T-helper 17 cell (primary cell): ENCODE data around the gene GSS. TPM values are rescaled to one million over a fixed set of nuclear protein-coding genes. Genes with fewer than 3 reads are reported as not detected.

Experiments
- ATAC-seq: fragments of 150-1000 bp; cut with Tn5 transposase; 2 replicates; pipeline ENCODE4 v1.10.0; 2021; ENCODE audit warnings: mild to moderate bottlenecking, moderate library complexity
- DNase-seq, 3 donors: peaks; one replicate each; pipeline versions ENCODE4 v3.0.0 to v3.0.0-alpha.2; 2020 to 2021
- H3K9me3 ChIP-seq: one replicate; pipeline ENCODE4 v1.7.0; 2013; ENCODE audit warnings: low read length, mild to moderate bottlenecking; ENCODE audit not compliant: control insufficient read depth, poor library complexity, severe bottlenecking
- H3K27ac Mint-ChIP-seq: one replicate; pipeline ENCODE4 v1.8.0; 2022; ENCODE audit warnings: mild to moderate bottlenecking, moderate library complexity, mixed read lengths
- H3K27me3 Mint-ChIP-seq: one replicate; pipeline ENCODE4 v1.8.0; 2022; ENCODE audit warnings: mixed read lengths
- H3K36me3 Mint-ChIP-seq: one replicate; pipeline ENCODE4 v1.8.0; 2022; ENCODE audit warnings: low read depth, mixed read lengths
- H3K4me1 Mint-ChIP-seq: one replicate; pipeline ENCODE4 v1.8.0; 2022; ENCODE audit warnings: mild to moderate bottlenecking, mixed read lengths
- H3K4me3 Mint-ChIP-seq: one replicate; pipeline ENCODE4 v1.8.0; 2022; ENCODE audit warnings: mild to moderate bottlenecking, moderate library complexity, mixed read lengths
- total RNA-seq, 4 donors: library from RNA in 2 of 4; stranded (reverse) in 2 of 4; gene quantifications; one replicate each; pipeline ENCODE4 v1.2.3 and lab custom pipeline; 2022 to 2026

The GSS gene
- total RNA-seq, 2 donors from 2014 or later, result 23.3 to 27.0 TPM

- peaks cover 24% of the 10 kb centered on the region for H3K4me1 Mint-ChIP-seq
- no peak for DNase-seq
- ATAC-seq, result no peak
- H3K27ac Mint-ChIP-seq, result peak overlapping the region; percentile 94
- peaks cover 2% of the 10 kb centered on the region for H3K36me3 Mint-ChIP-seq
- H3K27me3 Mint-ChIP-seq, result no peaks in the 10 kb centered on the region
- no peaks in the 10 kb centered on the region for H3K9me3 ChIP-seq
- H3K4me3 Mint-ChIP-seq, result peak overlapping the region; percentile 99
Observed at GRCh38 chr20:34956041-34956458, 444 bp upstream of the GSS start.

GRCh38 chr20:34954904-34955230, 739 bp downstream of the GSS start:
- Mint-ChIP-seq H3K4me3 (peak overlapping the region; percentile 99), H3K27me3 (no peaks in the 10 kb centered on the region), H3K36me3 (peaks cover 2% of the 10 kb centered on the region), H3K27ac (peak overlapping the region; percentile 94), H3K4me1 (peaks cover 24% of the 10 kb centered on the region)
- DNase-seq, result no peak
- ATAC-seq, result no peak
- no peaks in the 10 kb centered on the region for H3K9me3 ChIP-seq

GRCh38 chr20:34953960-34954359, 1.6 kb downstream of the GSS start:
- Mint-ChIP-seq H3K36me3 (peaks cover 4% of the 10 kb centered on the region), H3K27ac (no peak overlapping the region), H3K27me3 (no peaks in the 10 kb centered on the region), H3K4me3 (no peak overlapping the region), H3K4me1 (peaks cover 24% of the 10 kb centered on the region)
- DNase-seq (no peak), ATAC-seq (no peak)
- no peaks in the 10 kb centered on the region for H3K9me3 ChIP-seq

- H3K4me1 Mint-ChIP-seq, result peaks cover 24% of the 10 kb centered on the region
- H3K9me3 ChIP-seq, result no peaks in the 10 kb centered on the region
- no peak for DNase-seq
- ATAC-seq, result no peak
- H3K27me3 Mint-ChIP-seq, result no peaks in the 10 kb centered on the region
- no peak overlapping the region for H3K4me3 Mint-ChIP-seq
- H3K27ac Mint-ChIP-seq, result no peak overlapping the region
- H3K36me3 Mint-ChIP-seq, result peaks cover 4% of the 10 kb centered on the region
Observed at GRCh38 chr20:34952671-34953070, 2.9 kb downstream of the GSS start.

- no peak overlapping the region for H3K27ac Mint-ChIP-seq
- H3K4me3 Mint-ChIP-seq, result no peak overlapping the region
- no peaks in the 10 kb centered on the region for H3K9me3 ChIP-seq
- no peak for DNase-seq
- H3K4me1 Mint-ChIP-seq, result peaks cover 24% of the 10 kb centered on the region
- no peaks in the 10 kb centered on the region for H3K27me3 Mint-ChIP-seq
- no peak for ATAC-seq
- H3K36me3 Mint-ChIP-seq, result peaks cover 4% of the 10 kb centered on the region
Observed at GRCh38 chr20:34951652-34952051, 4.0 kb downstream of the GSS start.

- ATAC-seq (no peak), DNase-seq (no peak)
- peaks cover 4% of the 10 kb centered on the region for H3K36me3 Mint-ChIP-seq
- no peak overlapping the region for H3K4me3 Mint-ChIP-seq
- H3K4me1 Mint-ChIP-seq, result peaks cover 20% of the 10 kb centered on the region
- H3K27ac Mint-ChIP-seq, result no peak overlapping the region
- no peaks in the 10 kb centered on the region for H3K27me3 Mint-ChIP-seq
- H3K9me3 ChIP-seq, result no peaks in the 10 kb centered on the region
Observed at GRCh38 chr20:34951252-34951651, 4.4 kb downstream of the GSS start.

- H3K4me3 Mint-ChIP-seq, result no peak overlapping the region
- no peak overlapping the region for H3K27ac Mint-ChIP-seq
Observed at GRCh38 chr20:34949120-34949519, 6.5 kb downstream of the GSS start.

GRCh38 chr20:34948030-34948429, 7.6 kb downstream of the GSS start:
- no peak for ATAC-seq
- Mint-ChIP-seq H3K27ac (peak overlapping the region; percentile 29), H3K4me3 (no peak overlapping the region), H3K4me1 (peaks cover 5% of the 10 kb centered on the region), H3K27me3 (no peaks in the 10 kb centered on the region), H3K36me3 (peaks cover 5% of the 10 kb centered on the region)
- DNase-seq, result no peak
- no peaks in the 10 kb centered on the region for H3K9me3 ChIP-seq

More at GRCh38 chr20:34949120-34949519, 6.5 kb downstream of the GSS start:
- ATAC-seq (no peak), DNase-seq (no peak)
- Mint-ChIP-seq H3K4me1 (peaks cover 5% of the 10 kb centered on the region), H3K27me3 (no peaks in the 10 kb centered on the region), H3K36me3 (peaks cover 2% of the 10 kb centered on the region)
- no peaks in the 10 kb centered on the region for H3K9me3 ChIP-seq

GRCh38 chr20:34947336-34947735, 8.3 kb downstream of the GSS start:
- no peaks in the 10 kb centered on the region for H3K4me1 Mint-ChIP-seq
- ATAC-seq (no peak), DNase-seq (no peak)
- peaks cover 5% of the 10 kb centered on the region for H3K36me3 Mint-ChIP-seq
- no peaks in the 10 kb centered on the region for H3K27me3 Mint-ChIP-seq
- H3K9me3 ChIP-seq, result no peaks in the 10 kb centered on the region
- H3K27ac Mint-ChIP-seq, result no peak overlapping the region
- no peak overlapping the region for H3K4me3 Mint-ChIP-seq

- H3K4me3 Mint-ChIP-seq, result no peak overlapping the region
- H3K9me3 ChIP-seq, result no peaks in the 10 kb centered on the region
Observed at GRCh38 chr20:34946661-34947060, 8.9 kb downstream of the GSS start.

GRCh38 chr20:34945315-34946077, 10.1 kb downstream of the GSS start:
- H3K4me3 Mint-ChIP-seq, result no peak overlapping the region

More at GRCh38 chr20:34946661-34947060, 8.9 kb downstream of the GSS start:
- H3K36me3 Mint-ChIP-seq, result peaks cover 5% of the 10 kb centered on the region
- DNase-seq, result no peak
- no peak for ATAC-seq
- no peak overlapping the region for H3K27ac Mint-ChIP-seq
- H3K27me3 Mint-ChIP-seq, result no peaks in the 10 kb centered on the region
- H3K4me1 Mint-ChIP-seq, result no peaks in the 10 kb centered on the region

GRCh38 chr20:34943808-34944567, 11.6 kb downstream of the GSS start:
- H3K4me1 Mint-ChIP-seq, result no peaks in the 10 kb centered on the region
- no peak overlapping the region for H3K4me3 Mint-ChIP-seq
- ATAC-seq (no peak), DNase-seq (no peak)
- peak overlapping the region; percentile 79 for H3K27ac Mint-ChIP-seq
- peaks cover 3% of the 10 kb centered on the region for H3K36me3 Mint-ChIP-seq
- no peaks in the 10 kb centered on the region for H3K27me3 Mint-ChIP-seq
- no peaks in the 10 kb centered on the region for H3K9me3 ChIP-seq

More at GRCh38 chr20:34945315-34946077, 10.1 kb downstream of the GSS start:
- ATAC-seq (no peak), DNase-seq (no peak)
- no peaks in the 10 kb centered on the region for H3K9me3 ChIP-seq
- Mint-ChIP-seq H3K27ac (no peak overlapping the region), H3K36me3 (peaks cover 5% of the 10 kb centered on the region), H3K27me3 (no peaks in the 10 kb centered on the region), H3K4me1 (no peaks in the 10 kb centered on the region)

- no peaks in the 10 kb centered on the region for H3K9me3 ChIP-seq
- H3K4me3 Mint-ChIP-seq, result no peak overlapping the region
- H3K27ac Mint-ChIP-seq, result no peak overlapping the region
- DNase-seq (no peak), ATAC-seq (no peak)
- H3K4me1 Mint-ChIP-seq, result no peaks in the 10 kb centered on the region
- no peaks in the 10 kb centered on the region for H3K27me3 Mint-ChIP-seq
- H3K36me3 Mint-ChIP-seq, result peaks cover 3% of the 10 kb centered on the region
Observed at GRCh38 chr20:34942301-34942700, 13.3 kb downstream of the GSS start.
